ENCODE data around the gene FBXL7.

Gene FBXL7

GRCh38 chr5:15577132-15577531, 77.2 kb downstream of the FBXL7 start:
- no peak for DNase-seq (ENCODE audit: low read depth in 2 of 2)

- no peak for DNase-seq (ENCODE audit: low read depth in 2 of 2)
Measured at GRCh38 chr5:15577831-15578230, 77.9 kb downstream of the FBXL7 start.

GRCh38 chr5:15579193-15579990, 79.4 kb downstream of the FBXL7 start:
- no peak for DNase-seq (ENCODE audit: low read depth in 2 of 2)

- DNase-seq (ENCODE audit: low read depth in 2 of 2) = no peak
Measured at GRCh38 chr5:15584528-15584927, 84.5 kb downstream of the FBXL7 start.

- DNase-seq (ENCODE audit: low read depth in 2 of 2) = no peak
Measured at GRCh38 chr5:15585128-15585527, 85.1 kb downstream of the FBXL7 start.

GRCh38 chr5:15585841-15586591, 86.0 kb downstream of the FBXL7 start:
- DNase-seq (ENCODE audit: low read depth in 2 of 2) = no peak

GRCh38 chr5:15587916-15588315, 87.9 kb downstream of the FBXL7 start:
- no peak for DNase-seq (ENCODE audit: low read depth in 2 of 2)

- no peak for DNase-seq (ENCODE audit: low read depth in 2 of 2)
Measured at GRCh38 chr5:15592728-15593127, 92.7 kb downstream of the FBXL7 start.

- DNase-seq (ENCODE audit: low read depth in 2 of 2) = no peak
Measured at GRCh38 chr5:15594977-15595568, 95.1 kb downstream of the FBXL7 start.

GRCh38 chr5:15595929-15596328, 95.9 kb downstream of the FBXL7 start:
- DNase-seq (ENCODE audit: low read depth in 2 of 2) = no peak

- no peak for DNase-seq (ENCODE audit: low read depth in 2 of 2)
Measured at GRCh38 chr5:15596936-15597335, 97.0 kb downstream of the FBXL7 start.

- DNase-seq (ENCODE audit: low read depth in 2 of 2) = no peak
Measured at GRCh38 chr5:15597804-15598203, 97.8 kb downstream of the FBXL7 start.

- DNase-seq (ENCODE audit: low read depth in 2 of 2) = no peak
Measured at GRCh38 chr5:15598294-15598902, 98.4 kb downstream of the FBXL7 start.

GRCh38 chr5:15600035-15600434, 100.1 kb downstream of the FBXL7 start:
- no peak for DNase-seq (ENCODE audit: low read depth in 2 of 2)

- DNase-seq (ENCODE audit: low read depth in 2 of 2) = no peak
Measured at GRCh38 chr5:15601274-15601673, 101.3 kb downstream of the FBXL7 start.

GRCh38 chr5:15601853-15602252, 101.9 kb downstream of the FBXL7 start:
- DNase-seq (ENCODE audit: low read depth in 2 of 2) = no peak

GRCh38 chr5:15604986-15605385, 105.0 kb downstream of the FBXL7 start:
- no peak for DNase-seq (ENCODE audit: low read depth in 2 of 2)

GRCh38 chr5:15606197-15606596, 106.2 kb downstream of the FBXL7 start:
- DNase-seq (ENCODE audit: low read depth in 2 of 2) = no peak

GRCh38 chr5:15607076-15607475, 107.1 kb downstream of the FBXL7 start:
- no peak for DNase-seq (ENCODE audit: low read depth in 2 of 2)

GRCh38 chr5:15609076-15609725, 109.2 kb downstream of the FBXL7 start:
- no peak for DNase-seq (ENCODE audit: low read depth in 2 of 2)

GRCh38 chr5:15610216-15610615, 110.2 kb downstream of the FBXL7 start:
- no peak for DNase-seq (ENCODE audit: low read depth in 2 of 2)

GRCh38 chr5:15611008-15611407, 111.0 kb downstream of the FBXL7 start:
- no peak for DNase-seq (ENCODE audit: low read depth in 2 of 2)

All from stimulated activated CD8-positive, alpha-beta memory T cell treated with anti-CD3 and anti-CD28 coated beads, Interleukin-2, amount 100 ng/mL, for 48 hours (primary cell).